HEK293 (cell line): ENCODE results near the gene RMDN3.

ENCODE experiments used
- FEZF1 ChIP-seq: fragments of 450-650 bp; formaldehyde crosslinking; IDR thresholded peaks from 2 replicates; pipeline ENCODE4 v1.5.1; 2016; ENCODE audit warnings: missing biosample characterization, missing genetic modification characterization
- KLF1 ChIP-seq: fragments of 450-650 bp; formaldehyde crosslinking; IDR thresholded peaks from 2 replicates; pipeline ENCODE4 v1.5.1; 2016; ENCODE audit warnings: missing biosample characterization, missing genetic modification characterization
- SP7 ChIP-seq: fragments of 450-650 bp; formaldehyde crosslinking; IDR thresholded peaks from 2 replicates; pipeline ENCODE4 v1.5.1; 2016; ENCODE audit warnings: missing biosample characterization, missing genetic modification characterization
- WT1 ChIP-seq: fragments of 450-650 bp; formaldehyde crosslinking; IDR thresholded peaks from 2 replicates; pipeline ENCODE4 v1.5.1; 2016; ENCODE audit warnings: missing biosample characterization, missing genetic modification characterization
- ZFHX2 ChIP-seq: fragments of 450-650 bp; formaldehyde crosslinking; conservative IDR thresholded peaks from 2 replicates; pipeline ENCODE4 v1.5.1; 2016; ENCODE audit warnings: missing biosample characterization, missing genetic modification characterization
- ZFP69B ChIP-seq: fragments of 450-650 bp; formaldehyde crosslinking; IDR thresholded peaks from 2 replicates; pipeline ENCODE4 v1.5.1; 2016; ENCODE audit warnings: missing biosample characterization, missing genetic modification characterization
- ZNF121 ChIP-seq: fragments of 450-650 bp; formaldehyde crosslinking; IDR thresholded peaks from 2 replicates; pipeline ENCODE4 v1.5.1; 2016; ENCODE audit warnings: missing biosample characterization, missing genetic modification characterization
- ZNF19 ChIP-seq: fragments of 450-650 bp; formaldehyde crosslinking; IDR thresholded peaks from 2 replicates; pipeline ENCODE4; 2016; ENCODE audit warnings: missing biosample characterization, missing genetic modification characterization, low read depth
- ZNF239 ChIP-seq: fragments of 450-650 bp; formaldehyde crosslinking; IDR thresholded peaks from 2 replicates; pipeline ENCODE4 v1.5.1; 2016; ENCODE audit warnings: missing biosample characterization, missing genetic modification characterization
- ZNF394 ChIP-seq: fragments of 450-650 bp; formaldehyde crosslinking; IDR thresholded peaks from 2 replicates; pipeline ENCODE4 v1.5.1; 2016; ENCODE audit warnings: missing biosample characterization, missing genetic modification characterization, mild to moderate bottlenecking, moderate library complexity, borderline replicate concordance
- ZNF423 ChIP-seq: fragments of 450-650 bp; formaldehyde crosslinking; IDR thresholded peaks from 2 replicates; pipeline ENCODE4 v1.5.1; 2016; ENCODE audit warnings: missing biosample characterization, missing genetic modification characterization
- ZNF48 ChIP-seq: fragments of 450-650 bp; formaldehyde crosslinking; IDR thresholded peaks from 2 replicates; pipeline ENCODE4 v1.5.1; 2016; ENCODE audit warnings: missing biosample characterization, missing genetic modification characterization
- ZNF521 ChIP-seq: fragments of 450-650 bp; formaldehyde crosslinking; IDR thresholded peaks from 2 replicates; pipeline ENCODE4 v1.5.1; 2017; ENCODE audit warnings: missing biosample characterization, mild to moderate bottlenecking, missing genetic modification characterization
- ZNF561 ChIP-seq: fragments of 450-650 bp; IDR thresholded peaks from 2 replicates; pipeline ENCODE4 v1.5.1; 2018; ENCODE audit warnings: missing biosample characterization, missing genetic modification characterization, borderline replicate concordance
- ZNF629 ChIP-seq: fragments of 450-650 bp; formaldehyde crosslinking; IDR thresholded peaks from 2 replicates; pipeline ENCODE4 v1.5.1; 2017; ENCODE audit warnings: missing biosample characterization, missing genetic modification characterization
- ZNF677 ChIP-seq: fragments of 450-650 bp; IDR thresholded peaks from 2 replicates; pipeline ENCODE4 v1.5.0; 2018; ENCODE audit warnings: missing biosample characterization, mild to moderate bottlenecking, missing genetic modification characterization, moderate library complexity
- ZNF785 ChIP-seq: fragments of 450-650 bp; formaldehyde crosslinking; IDR thresholded peaks from 2 replicates; pipeline ENCODE4 v1.5.1; 2016; ENCODE audit warnings: missing biosample characterization, missing genetic modification characterization
- TF ChIP-seq, protein P1 (sequence below): fragments of 450-650 bp; formaldehyde crosslinking; IDR thresholded peaks from 2 replicates; pipeline ENCODE4 v1.5.1; 2016; ENCODE audit warnings: missing biosample characterization, missing genetic modification characterization
- TF ChIP-seq, protein P2 (sequence below): fragments of 450-650 bp; formaldehyde crosslinking; IDR thresholded peaks from 2 replicates; pipeline ENCODE4 v1.5.1; 2016; ENCODE audit warnings: missing biosample characterization, missing genetic modification characterization, borderline replicate concordance
- TF ChIP-seq, protein P3 (sequence below): fragments of 450-650 bp; formaldehyde crosslinking; IDR thresholded peaks from 2 replicates; pipeline ENCODE4 v1.5.1; 2016; ENCODE audit warnings: missing biosample characterization, missing genetic modification characterization
- TF ChIP-seq, protein P4 (sequence below): fragments of 450-650 bp; formaldehyde crosslinking; IDR thresholded peaks from 2 replicates; pipeline ENCODE4 v1.5.1; 2016; ENCODE audit warnings: missing biosample characterization, missing genetic modification characterization

The RMDN3 gene

DNA sequence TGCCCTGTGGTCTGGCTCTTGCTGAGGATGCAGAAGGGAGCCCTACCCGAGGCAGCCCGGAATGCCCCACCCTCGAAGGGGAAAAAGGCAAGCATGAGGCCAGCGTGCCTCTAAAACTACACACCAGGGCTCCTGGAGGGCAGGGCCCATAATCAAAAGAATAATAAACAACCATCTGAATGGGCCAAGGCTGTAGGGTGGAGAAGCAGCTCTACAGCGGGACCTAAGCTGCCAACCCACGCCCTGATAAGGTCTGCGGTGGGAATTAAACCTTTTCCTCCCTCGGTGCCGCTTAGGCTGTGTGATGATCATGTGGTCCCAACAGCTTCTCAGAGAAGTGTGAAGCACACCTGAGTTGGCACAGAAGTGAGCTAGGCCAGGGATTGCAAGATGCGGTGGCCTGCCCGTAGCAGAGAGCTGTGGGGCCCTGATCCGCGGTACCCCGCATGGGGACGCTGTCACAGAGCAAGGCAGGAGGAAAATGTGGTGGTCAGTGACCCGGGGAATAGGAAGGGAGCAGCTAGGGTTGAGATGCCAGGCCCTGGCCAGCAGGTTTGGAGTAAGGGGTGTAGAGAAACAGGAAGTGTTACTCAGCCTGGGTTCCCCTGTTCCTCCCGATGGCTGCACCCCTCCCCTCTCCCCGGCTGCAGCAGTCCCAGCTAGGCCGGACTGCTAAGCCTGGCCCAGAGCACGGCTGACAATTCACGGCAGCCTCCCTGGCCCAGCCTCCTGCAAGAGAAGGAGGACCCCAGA lies 13.6 kb upstream of the RMDN3 start (continued):
- TF ChIP-seq ZNF121 (tag by site-specific recombination) (peak; percentile 95), ZNF423 (tag by site-specific recombination) (0 out of 2 replicates have a peak, but pooled peaks have one; percentile 70), SP7 (0 out of 2 replicates have a peak, but pooled peaks have one; percentile 18), WT1 (tag by site-specific recombination) (peak; percentile 74; the same call in 1 of the 2 replicates), ZNF629 (tag by site-specific recombination) (peak; percentile 14; the same call in 1 of the 2 replicates), ZNF521 (tag by site-specific recombination) (no peak), KLF1 (peak; percentile 98), ZNF19 (no peak), ZFHX2 (tag by site-specific recombination) (peak; percentile 63), ZNF677 (tag by site-specific recombination) (no peak), ZNF394 (0 out of 2 replicates have a peak, but pooled peaks have one; percentile 25), ZNF48 (tag by site-specific recombination) (no peak), ZNF239 (tag by site-specific recombination) (peak; percentile 99), ZNF561 (tag by site-specific recombination) (no peak), ZFP69B (tag by site-specific recombination) (no peak; the same call in 1 of the 2 replicates), ZNF785 (tag by site-specific recombination) (no peak), FEZF1 (tag by site-specific recombination) (peak; percentile 84)
- TF ChIP-seq, protein P1, sequence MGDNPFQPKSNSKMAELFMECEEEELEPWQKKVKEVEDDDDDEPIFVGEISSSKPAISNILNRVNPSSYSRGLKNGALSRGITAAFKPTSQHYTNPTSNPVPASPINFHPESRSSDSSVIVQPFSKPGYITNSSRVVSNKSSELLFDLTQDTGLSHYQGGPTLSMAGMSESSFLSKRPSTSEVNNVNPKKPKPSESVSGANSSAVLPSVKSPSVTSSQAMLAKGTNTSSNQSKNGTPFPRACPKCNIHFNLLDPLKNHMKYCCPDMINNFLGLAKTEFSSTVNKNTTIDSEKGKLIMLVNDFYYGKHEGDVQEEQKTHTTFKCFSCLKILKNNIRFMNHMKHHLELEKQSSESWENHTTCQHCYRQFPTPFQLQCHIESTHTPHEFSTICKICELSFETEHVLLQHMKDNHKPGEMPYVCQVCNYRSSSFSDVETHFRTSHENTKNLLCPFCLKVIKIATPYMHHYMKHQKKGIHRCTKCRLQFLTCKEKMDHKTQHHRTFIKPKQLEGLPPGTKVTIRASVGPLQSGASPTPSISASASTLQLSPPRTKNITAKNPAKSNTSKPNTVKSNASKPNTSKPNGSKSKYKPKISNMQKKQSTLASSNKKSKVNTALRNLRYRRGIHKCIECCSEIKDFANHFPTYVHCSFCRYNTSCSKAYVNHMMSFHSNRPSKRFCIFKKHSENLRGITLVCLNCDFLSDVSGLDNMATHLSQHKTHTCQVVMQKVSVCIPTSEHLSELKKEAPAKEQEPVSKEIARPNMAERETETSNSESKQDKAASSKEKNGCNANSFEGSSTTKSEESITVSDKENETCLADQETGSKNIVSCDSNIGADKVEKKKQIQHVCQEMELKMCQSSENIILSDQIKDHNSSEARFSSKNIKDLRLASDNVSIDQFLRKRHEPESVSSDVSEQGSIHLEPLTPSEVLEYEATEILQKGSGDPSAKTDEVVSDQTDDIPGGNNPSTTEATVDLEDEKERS: no peak
- TF ChIP-seq, protein P2, sequence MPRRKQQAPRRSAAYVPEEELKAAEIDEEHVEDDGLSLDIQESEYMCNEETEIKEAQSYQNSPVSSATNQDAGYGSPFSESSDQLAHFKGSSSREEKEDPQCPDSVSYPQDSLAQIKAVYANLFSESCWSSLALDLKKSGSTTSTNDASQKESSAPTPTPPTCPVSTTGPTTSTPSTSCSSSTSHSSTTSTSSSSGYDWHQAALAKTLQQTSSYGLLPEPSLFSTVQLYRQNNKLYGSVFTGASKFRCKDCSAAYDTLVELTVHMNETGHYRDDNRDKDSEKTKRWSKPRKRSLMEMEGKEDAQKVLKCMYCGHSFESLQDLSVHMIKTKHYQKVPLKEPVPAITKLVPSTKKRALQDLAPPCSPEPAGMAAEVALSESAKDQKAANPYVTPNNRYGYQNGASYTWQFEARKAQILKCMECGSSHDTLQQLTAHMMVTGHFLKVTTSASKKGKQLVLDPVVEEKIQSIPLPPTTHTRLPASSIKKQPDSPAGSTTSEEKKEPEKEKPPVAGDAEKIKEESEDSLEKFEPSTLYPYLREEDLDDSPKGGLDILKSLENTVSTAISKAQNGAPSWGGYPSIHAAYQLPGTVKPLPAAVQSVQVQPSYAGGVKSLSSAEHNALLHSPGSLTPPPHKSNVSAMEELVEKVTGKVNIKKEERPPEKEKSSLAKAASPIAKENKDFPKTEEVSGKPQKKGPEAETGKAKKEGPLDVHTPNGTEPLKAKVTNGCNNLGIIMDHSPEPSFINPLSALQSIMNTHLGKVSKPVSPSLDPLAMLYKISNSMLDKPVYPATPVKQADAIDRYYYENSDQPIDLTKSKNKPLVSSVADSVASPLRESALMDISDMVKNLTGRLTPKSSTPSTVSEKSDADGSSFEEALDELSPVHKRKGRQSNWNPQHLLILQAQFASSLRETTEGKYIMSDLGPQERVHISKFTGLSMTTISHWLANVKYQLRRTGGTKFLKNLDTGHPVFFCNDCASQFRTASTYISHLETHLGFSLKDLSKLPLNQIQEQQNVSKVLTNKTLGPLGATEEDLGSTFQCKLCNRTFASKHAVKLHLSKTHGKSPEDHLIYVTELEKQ (tag by site-specific recombination): no peak
- TF ChIP-seq, protein P3, sequence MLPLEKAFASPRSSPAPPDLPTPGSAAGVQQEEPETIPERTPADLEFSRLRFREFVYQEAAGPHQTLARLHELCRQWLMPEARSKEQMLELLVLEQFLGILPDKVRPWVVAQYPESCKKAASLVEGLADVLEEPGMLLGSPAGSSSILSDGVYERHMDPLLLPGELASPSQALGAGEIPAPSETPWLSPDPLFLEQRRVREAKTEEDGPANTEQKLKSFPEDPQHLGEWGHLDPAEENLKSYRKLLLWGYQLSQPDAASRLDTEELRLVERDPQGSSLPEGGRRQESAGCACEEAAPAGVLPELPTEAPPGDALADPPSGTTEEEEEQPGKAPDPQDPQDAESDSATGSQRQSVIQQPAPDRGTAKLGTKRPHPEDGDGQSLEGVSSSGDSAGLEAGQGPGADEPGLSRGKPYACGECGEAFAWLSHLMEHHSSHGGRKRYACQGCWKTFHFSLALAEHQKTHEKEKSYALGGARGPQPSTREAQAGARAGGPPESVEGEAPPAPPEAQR (tag by site-specific recombination): no peak
- TF ChIP-seq, protein P4, sequence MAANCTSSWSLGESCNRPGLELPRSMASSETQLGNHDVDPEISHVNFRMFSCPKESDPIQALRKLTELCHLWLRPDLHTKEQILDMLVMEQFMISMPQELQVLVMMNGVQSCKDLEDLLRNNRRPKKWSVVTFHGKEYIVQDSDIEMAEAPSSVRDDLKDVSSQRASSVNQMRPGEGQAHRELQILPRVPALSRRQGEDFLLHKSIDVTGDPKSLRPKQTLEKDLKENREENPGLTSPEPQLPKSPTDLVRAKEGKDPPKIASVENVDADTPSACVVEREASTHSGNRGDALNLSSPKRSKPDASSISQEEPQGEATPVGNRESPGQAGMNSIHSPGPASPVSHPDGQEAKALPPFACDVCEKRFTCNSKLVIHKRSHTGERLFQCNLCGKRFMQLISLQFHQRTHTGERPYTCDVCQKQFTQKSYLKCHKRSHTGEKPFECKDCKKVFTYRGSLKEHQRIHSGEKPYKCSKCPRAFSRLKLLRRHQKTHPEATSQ (tag by site-specific recombination): no peak
